Panc1 (cell line): ENCODE results near the gene ZC3HAV1. TPM values are rescaled to one million over a fixed set of nuclear protein-coding genes. Genes with fewer than 3 reads are reported as not detected.

Source experiments
- ATAC-seq: fragments of 200-7000 bp; cut with Tn5 transposase; 2 replicates; pipeline ENCODE4 v1.9.1; 2020; ENCODE audit warnings: mild to moderate bottlenecking, moderate library complexity
- BruUV-seq: library from RNA; stranded (reverse); fragments of 400-500 nt; replicated peaks from 2 replicates; lab custom pipeline; 2021; lab: Mats Ljungman, UMichigan
- CTCF ChIA-PET: fragments of 300-600 bp; sonication (Branson Sonifier 250); formaldehyde crosslinking; loops from one replicate; lab custom pipeline; 2022; ENCODE audit warnings: antibody characterized with exemption; lab: Charles Lee
- POLR2A ChIA-PET: fragments of 300-600 bp; sonication (Branson Sonifier 250); formaldehyde crosslinking; loops from one replicate; lab custom pipeline; 2022; ENCODE audit warnings: antibody characterized with exemption; lab: Charles Lee
- DNase-seq: peaks from one replicate; pipeline ENCODE4 v3.0.0-alpha.2; 2010; ENCODE audit warnings: low read depth, low spot score
- H3K27ac ChIP-seq: 2 replicates; pipeline ENCODE4 v1.5.1; 2011; ENCODE audit warnings: mild to moderate bottlenecking, low read length, inconsistent platforms
- H3K27me3 ChIP-seq: fragments of 200-500 bp; sonication (Bioruptor generic); 2 replicates; pipeline ENCODE4 v1.6.0; 2014; ENCODE audit warnings: low read length, inconsistent platforms; ENCODE audit not compliant: control insufficient read depth, insufficient read depth
- H3K36me3 ChIP-seq: fragments of 200-500 bp; sonication (Bioruptor generic); 2 replicates; pipeline ENCODE4 v1.5.1; 2014; ENCODE audit warnings: inconsistent platforms, mild to moderate bottlenecking, low read length, moderate library complexity; ENCODE audit not compliant: control insufficient read depth, insufficient read depth
- H3K4me1 ChIP-seq: 2 replicates; pipeline ENCODE4 v1.5.1; 2011; ENCODE audit warnings: inconsistent platforms, mild to moderate bottlenecking, low read length, moderate library complexity; ENCODE audit not compliant: control insufficient read depth, insufficient read depth
- H3K4me3 ChIP-seq, 2 experiments: 2 replicates each; pipeline ENCODE4 v1.5.1; 2011 to 2012; ENCODE audit warnings: low read depth in 2 of 2, low read length in 2 of 2, mild to moderate bottlenecking in 2 of 2, inconsistent platforms in 1 of 2, moderate library complexity in 1 of 2
- H3K9me3 ChIP-seq: fragments of 200-500 bp; sonication (Bioruptor generic); 2 replicates; pipeline ENCODE4 v1.5.1; 2014; ENCODE audit warnings: low read depth, mild to moderate bottlenecking, inconsistent platforms, low read length, moderate library complexity; ENCODE audit not compliant: control insufficient read depth, insufficient read depth
- CTCF ChIP-seq: fragments of 450-650 bp; IDR thresholded peaks from 2 replicates; pipeline ENCODE4 v1.5.1; 2017; ENCODE audit warnings: mild to moderate bottlenecking
- POLR2AphosphoS5 ChIP-seq: IDR thresholded peaks from 2 replicates; pipeline ENCODE4 v1.6.1; 2012; ENCODE audit warnings: mild to moderate bottlenecking, low read depth, low read length, moderate library complexity
- REST ChIP-seq, 2 experiments: IDR thresholded peaks; 2 replicates each; pipeline ENCODE4 v1.6.1; 2011 to 2012; ENCODE audit warnings: low read depth in 2 of 2, control low read depth in 1 of 2, low read length in 1 of 2, mild to moderate bottlenecking in 1 of 2, moderate library complexity in 1 of 2; ENCODE audit not compliant: insufficient read depth in 1 of 2
- SIN3A ChIP-seq: IDR thresholded peaks from 2 replicates; pipeline ENCODE4 v1.6.1; 2012; ENCODE audit warnings: low read depth, mild to moderate bottlenecking, low read length, moderate library complexity, borderline replicate concordance; ENCODE audit not compliant: insufficient read depth
- TCF7L2 ChIP-seq: IDR thresholded peaks from 2 replicates; pipeline ENCODE4 v1.6.1; 2011; ENCODE audit warnings: mild to moderate bottlenecking, low read depth, low read length, inconsistent platforms
- in situ Hi-C: cut with HindIII; loops from 2 replicates; pipeline ENCODE4 v1.10.0; 2016; ENCODE audit warnings: low sequenced_read_pairs, low pct_unique_long_range_greater_than_20kb
- intact Hi-C: fragments of 100-400 bp; cut with micrococcal nuclease; formaldehyde crosslinking; loops from one replicate; pipeline ENCODE4 v1.10.0; 2022; ENCODE audit not compliant: unreplicated experiment
- total RNA-seq: library from RNA; stranded (reverse); gene quantifications from one replicate; pipeline ENCODE4 v1.2.1, GENCODE V29; 2021; ENCODE audit not compliant: unreplicated experiment

Gene ZC3HAV1
- total RNA-seq, 1 experiment from 2014 or later, result 47.1 TPM

- ATAC-seq (peak; percentile 58), DNase-seq (no peak)
- H3K4me1 ChIP-seq, result peaks cover 15% of the 10 kb centered on the region
- ChIA-PET POLR2A (interaction anchor here (0.6 to 1.1 kb wide), 2 partner anchors 11 to 18 kb away, joined by 5 to 11 read pairs; no protein-coding TSS in a partner anchor), CTCF (interaction anchor here (0.6 kb wide), 1 partner anchor 62 kb away, joined by 10 read pairs; no protein-coding TSS in a partner anchor)
- no peaks in the 10 kb centered on the region for H3K27me3 ChIP-seq
- H3K36me3 ChIP-seq, result peaks cover 6% of the 10 kb centered on the region
- no peaks in the 10 kb centered on the region for H3K9me3 ChIP-seq
- no TSS peak for BruUV-seq
- H3K27ac ChIP-seq, result peak overlapping the region; percentile 92
- in situ Hi-C loops, result no loop called here
- intact Hi-C loops, result no loop called here
- H3K4me3 ChIP-seq, result peak overlapping the region; percentile 76 to 78
- TF ChIP-seq SIN3A, result no peak
- no peak for TF ChIP-seq TCF7L2
- TF ChIP-seq POLR2AphosphoS5, result no peak
- no peak for TF ChIP-seq CTCF
- TF ChIP-seq REST (IDR thresholded peaks at IDR 0.05; ENCODE audit: insufficient read depth in 1 of 2, low read depth in 2 of 2, low read length in 1 of 2), result no peak
These were observed 74.5 kb downstream of the ZC3HAV1 start for GRCh38 chr7:139034855-139035585.

- CTCF ChIA-PET, result interaction anchor here (0.6 kb wide), 1 partner anchor 61 kb away, joined by 10 read pairs; no protein-coding TSS in a partner anchor
- Histone ChIP-seq H3K27me3 (no peaks in the 10 kb centered on the region), H3K36me3 (peaks cover 8% of the 10 kb centered on the region), H3K4me3 (peak overlapping the region; percentile 76 to 78), H3K4me1 (peaks cover 15% of the 10 kb centered on the region), H3K27ac (peak overlapping the region; percentile 92), H3K9me3 (no peaks in the 10 kb centered on the region)
- DNase-seq (no peak), ATAC-seq (no peak)
- intact Hi-C loops, result no loop called here
- POLR2A ChIA-PET, result interaction anchor here (1.1 kb wide), 1 partner anchor 17 kb away, joined by 11 read pairs; no protein-coding TSS in a partner anchor
- TF ChIP-seq SIN3A (no peak), CTCF (no peak), REST (IDR thresholded peaks at IDR 0.05; ENCODE audit: insufficient read depth in 1 of 2, low read depth in 2 of 2, low read length in 1 of 2) (no peak), POLR2AphosphoS5 (no peak; the same call in 1 of the 2 replicates), TCF7L2 (no peak)
- BruUV-seq, result no TSS peak
- in situ Hi-C loops, result no loop called here
These were observed 75.2 kb downstream of the ZC3HAV1 start for GRCh38 chr7:139034336-139034735.
